ENCODE measurements around the gene TMEM120A. TPM values are rescaled to one million over a fixed set of nuclear protein-coding genes. Genes with fewer than 3 reads are reported as not detected.

Gene TMEM120A
- total and polyA plus RNA-seq, 10 of the 15 experiments (the other 5 are each of a cell fraction or from before 2014, with no cell fraction given) = 0.43 to 86.6 (median 18.5) TPM

DNA sequence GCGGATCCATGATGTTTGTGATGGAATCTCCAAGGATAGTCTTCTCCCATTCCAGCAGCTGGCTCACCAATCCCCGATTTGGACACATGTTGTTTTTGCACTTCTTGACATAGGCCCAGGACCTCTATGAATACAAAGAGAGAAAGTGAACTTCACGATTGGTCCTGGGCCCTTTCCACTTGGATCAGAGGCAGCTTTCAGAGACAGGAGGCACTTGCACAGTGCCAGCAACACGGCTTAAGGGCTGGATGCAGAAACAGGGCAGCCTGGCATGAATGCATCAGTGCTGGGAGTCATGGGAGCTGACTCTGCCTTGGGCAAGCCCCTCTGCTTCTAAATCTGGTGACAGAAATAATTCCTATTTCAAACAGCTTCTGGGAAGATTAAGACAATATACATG lies 2.1 kb upstream of the TMEM120A start:
- in situ Hi-C loops (cut with MboI) = no loop called here
- BruUV-seq (replicated peaks) = no TSS peak
- Histone ChIP-seq H3K79me2 (ENCODE audit: control insufficient read depth, insufficient read depth, low read length) (no peaks in the 10 kb centered on the region), H3K27ac (ENCODE audit: control insufficient read depth, insufficient read depth) (no peak overlapping the region), H3K4me1 (ENCODE audit: control insufficient read depth, insufficient read depth, low read length) (peaks cover 3% of the 10 kb centered on the region; the same call in 1 of the 2 replicates), H3K4me2 (ENCODE audit: control insufficient read depth, insufficient read depth) (no peak overlapping the region), H2AFZ (ENCODE audit: control insufficient read depth, low read depth, low read length) (no peak overlapping the region), H3K9me3 (replicated peaks; ENCODE audit: control insufficient read depth, insufficient read depth, low read length) (no peaks in the 10 kb centered on the region), H3K9ac (ENCODE audit: control insufficient read depth, insufficient read depth, low read length) (no peak overlapping the region), H3K36me3 (ENCODE audit: control insufficient read depth in 2 of 2, insufficient read depth in 2 of 2, low read length in 1 of 2) (peaks cover 3 to 4% of the 10 kb centered on the region in 2 experiments; a peak in 2 of 4 replicates), H4K20me1 (ENCODE audit: control insufficient read depth, insufficient read depth) (no peaks in the 10 kb centered on the region), H3K4me3 (no peak overlapping the region), H3K27me3 (replicated peaks in 1 of 2; ENCODE audit: control insufficient read depth in 2 of 2, insufficient read depth in 2 of 2, low read length in 1 of 2) (no peaks in the 10 kb centered on the region)
- no peak for DNase-seq (ENCODE audit: low read depth, low spot score)
- ChIA-PET SMC1A (ENCODE audit: uncharacterized antibody, unreplicated experiment) (no interaction called here), POLR2A (no interaction called here), RAD21 (ENCODE audit: unreplicated experiment) (no interaction called here), CTCF (no interaction called here)
- no peak for TF ChIP-seq USF2 (IDR thresholded peaks at IDR 0.05; ENCODE audit: borderline replicate concordance, low read depth, low read length)
- no peak for TF ChIP-seq ZSCAN29 (IDR thresholded peaks at IDR 0.05)
- intact Hi-C loops (cut with micrococcal nuclease; ENCODE audit: unreplicated experiment) = no loop called here
- 55% methylated on average over 4 of the region's 4 CpGs for WGBS (ENCODE audit: insufficient coverage, insufficient replicate concordance, low lambda C conversion rate, missing lambda C conversion rate)
- ATAC-seq = no peak
- FAIRE-seq = no peak

GRCh38 chr7:75995996-75996395 lies 1.6 kb upstream of the TMEM120A start:
- Histone ChIP-seq H3K9ac (ENCODE audit: control insufficient read depth, insufficient read depth, low read length) (no peak overlapping the region), H3K27me3 (replicated peaks in 1 of 2; ENCODE audit: control insufficient read depth in 2 of 2, insufficient read depth in 2 of 2, low read length in 1 of 2) (no peaks in the 10 kb centered on the region), H3K4me1 (ENCODE audit: control insufficient read depth, insufficient read depth, low read length) (peaks cover 3% of the 10 kb centered on the region; the same call in 1 of the 2 replicates), H3K27ac (ENCODE audit: control insufficient read depth, insufficient read depth) (no peak overlapping the region), H3K36me3 (ENCODE audit: control insufficient read depth in 2 of 2, insufficient read depth in 2 of 2, low read length in 1 of 2) (peaks cover 3 to 4% of the 10 kb centered on the region in 2 experiments; a peak in 2 of 4 replicates), H3K4me2 (ENCODE audit: control insufficient read depth, insufficient read depth) (no peak overlapping the region), H2AFZ (ENCODE audit: control insufficient read depth, low read depth, low read length) (no peak overlapping the region), H3K9me3 (replicated peaks; ENCODE audit: control insufficient read depth, insufficient read depth, low read length) (no peaks in the 10 kb centered on the region), H3K79me2 (ENCODE audit: control insufficient read depth, insufficient read depth, low read length) (no peaks in the 10 kb centered on the region), H3K4me3 (no peak overlapping the region), H4K20me1 (ENCODE audit: control insufficient read depth, insufficient read depth) (no peaks in the 10 kb centered on the region)
- 98% methylated on average over 5 of the region's 5 CpGs for WGBS (ENCODE audit: insufficient coverage, insufficient replicate concordance, low lambda C conversion rate, missing lambda C conversion rate)
- no TSS peak for BruUV-seq (replicated peaks)
- in situ Hi-C loops (cut with MboI) (no loop called here), intact Hi-C loops (cut with micrococcal nuclease; ENCODE audit: unreplicated experiment) (no loop called here)
- RAD21 ChIA-PET (ENCODE audit: unreplicated experiment) = no interaction called here
- POLR2A ChIA-PET = no interaction called here
- SMC1A ChIA-PET (ENCODE audit: uncharacterized antibody, unreplicated experiment) = no interaction called here
- TF ChIP-seq CEBPB (IDR thresholded peaks at IDR 0.05; ENCODE audit: borderline replicate concordance in 1 of 2, low read depth in 2 of 2, low read length in 2 of 2) = no peak
- CTCF ChIA-PET = no interaction called here
- ATAC-seq (no peak), FAIRE-seq (no peak), DNase-seq (ENCODE audit: low read depth, low spot score) (no peak)

Data from GM12878 (cell line).